Measurements from ENCODE around the gene PAQR5.
"Not testable (repeated sequence)": the region's sequence is repeated elsewhere in the genome, so short reads cannot be mapped to it uniquely, and the experiment has no call there.

PAQR5 gene

DNA sequence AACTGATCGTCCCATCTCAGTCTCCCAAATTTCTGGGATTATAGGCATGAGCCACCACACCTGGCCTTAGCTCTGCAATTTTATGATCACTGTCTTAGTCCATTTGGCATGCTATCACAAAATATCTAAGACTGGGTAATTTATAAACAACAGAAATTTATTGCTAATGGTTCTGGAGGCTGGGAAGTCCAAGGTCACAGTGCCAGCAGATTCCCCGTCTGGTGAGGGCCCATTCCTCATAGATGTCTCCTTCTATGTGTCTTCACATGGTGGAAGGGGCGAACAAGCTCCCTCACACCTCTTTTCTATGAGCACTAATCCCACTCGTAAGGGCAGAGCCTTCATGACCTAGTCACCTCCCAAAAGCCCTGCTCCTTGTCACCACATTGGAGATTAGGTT lies 60.1 kb downstream of the PAQR5 start:
- FAIRE-seq: no peak

- no peak for FAIRE-seq
Measured at GRCh38 chr15:69359722-69360121, 61.0 kb downstream of the PAQR5 start.

DNA sequence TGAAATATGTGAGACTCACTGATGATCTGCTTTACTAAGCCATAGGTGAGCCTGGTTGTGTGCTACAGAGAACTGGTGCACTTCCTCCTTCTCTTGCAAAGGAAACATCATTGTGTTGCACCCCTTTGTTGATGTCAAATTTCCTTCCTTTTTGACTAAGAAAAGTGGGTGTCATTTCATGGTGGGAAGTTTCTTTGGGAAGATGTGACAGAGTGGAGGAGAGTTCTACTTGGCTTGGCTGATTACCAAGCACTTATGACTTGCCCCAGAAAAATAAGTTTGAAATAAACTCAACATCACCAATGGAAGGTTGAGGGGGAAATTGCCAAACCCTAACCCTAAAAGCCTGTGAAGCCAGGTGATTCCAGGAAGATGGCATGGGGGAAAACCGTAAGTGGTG lies 61.9 kb downstream of the PAQR5 start:
- FAIRE-seq: no peak

- no peak for FAIRE-seq
Measured at GRCh38 chr15:69367236-69367635, 68.5 kb downstream of the PAQR5 start.

DNA sequence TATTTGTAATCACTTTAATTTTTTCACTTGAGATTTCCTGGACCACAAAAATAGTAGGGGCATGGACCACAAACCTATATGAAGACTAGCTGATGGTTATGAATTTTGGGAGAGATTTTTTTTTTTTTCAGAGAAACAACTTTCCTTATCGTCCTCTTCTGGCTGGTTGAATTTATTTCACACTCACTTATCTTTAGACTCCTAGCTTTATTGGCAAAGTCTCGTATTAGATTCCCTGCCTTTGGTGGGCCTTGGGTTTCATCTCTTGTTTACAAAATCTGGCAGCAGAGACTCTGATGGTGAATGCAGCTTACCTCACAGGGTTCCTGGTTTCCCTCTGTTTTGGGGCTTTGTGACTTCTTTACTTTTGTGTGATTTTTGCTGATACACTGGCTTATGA lies 70.9 kb downstream of the PAQR5 start:
- no peak for FAIRE-seq

DNA sequence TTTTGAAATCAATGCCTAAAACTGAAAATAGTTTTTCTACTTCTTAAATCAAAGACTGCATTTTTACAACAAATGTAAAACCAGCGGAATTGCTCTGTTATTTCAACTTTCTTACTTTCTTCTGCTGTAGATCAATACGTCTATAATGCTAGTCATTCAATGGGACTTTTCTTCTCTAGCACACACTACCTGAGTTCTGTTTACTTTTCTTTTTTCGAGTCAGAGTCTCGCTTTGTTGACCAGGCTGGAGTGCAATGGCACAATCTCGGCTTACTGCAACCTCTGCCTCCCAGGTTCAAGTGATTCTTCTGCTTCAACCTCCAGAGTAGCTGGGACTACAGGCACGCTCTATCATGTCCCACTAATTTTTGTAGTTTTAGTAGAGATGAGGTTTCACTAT lies 74.7 kb downstream of the PAQR5 start:
- no peak for FAIRE-seq

DNA sequence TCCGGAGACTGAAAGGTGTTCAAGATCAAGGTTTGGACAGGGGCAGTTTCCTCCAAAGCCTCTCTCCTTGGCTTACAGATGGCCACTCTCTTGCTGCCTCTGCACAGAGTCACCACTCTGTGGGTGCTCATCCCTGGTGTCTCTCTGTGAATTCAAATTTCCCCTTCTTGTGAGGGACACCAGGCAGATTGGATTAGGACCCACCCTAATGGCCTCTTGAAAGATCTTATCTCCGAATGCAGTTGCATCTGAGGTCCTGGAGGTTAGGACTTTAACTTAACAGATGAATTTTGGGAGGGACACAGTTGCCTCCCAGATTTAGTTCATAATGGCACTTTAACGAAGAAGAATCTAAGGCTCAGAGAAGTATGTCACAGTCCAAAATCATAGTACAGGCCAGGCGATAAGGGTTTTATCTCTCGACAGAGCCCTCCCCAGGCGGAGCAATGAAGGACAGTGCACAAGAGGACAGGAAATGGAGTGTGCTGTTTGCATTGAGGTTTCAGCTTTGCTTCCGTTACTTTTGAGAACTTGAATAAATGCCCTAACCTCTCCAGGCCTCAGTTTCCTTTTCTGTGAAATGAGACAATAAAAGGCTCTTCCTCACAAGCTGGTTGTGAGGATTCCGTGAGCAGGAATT lies 76.6 kb downstream of the PAQR5 start:
- FAIRE-seq: no peak

DNA sequence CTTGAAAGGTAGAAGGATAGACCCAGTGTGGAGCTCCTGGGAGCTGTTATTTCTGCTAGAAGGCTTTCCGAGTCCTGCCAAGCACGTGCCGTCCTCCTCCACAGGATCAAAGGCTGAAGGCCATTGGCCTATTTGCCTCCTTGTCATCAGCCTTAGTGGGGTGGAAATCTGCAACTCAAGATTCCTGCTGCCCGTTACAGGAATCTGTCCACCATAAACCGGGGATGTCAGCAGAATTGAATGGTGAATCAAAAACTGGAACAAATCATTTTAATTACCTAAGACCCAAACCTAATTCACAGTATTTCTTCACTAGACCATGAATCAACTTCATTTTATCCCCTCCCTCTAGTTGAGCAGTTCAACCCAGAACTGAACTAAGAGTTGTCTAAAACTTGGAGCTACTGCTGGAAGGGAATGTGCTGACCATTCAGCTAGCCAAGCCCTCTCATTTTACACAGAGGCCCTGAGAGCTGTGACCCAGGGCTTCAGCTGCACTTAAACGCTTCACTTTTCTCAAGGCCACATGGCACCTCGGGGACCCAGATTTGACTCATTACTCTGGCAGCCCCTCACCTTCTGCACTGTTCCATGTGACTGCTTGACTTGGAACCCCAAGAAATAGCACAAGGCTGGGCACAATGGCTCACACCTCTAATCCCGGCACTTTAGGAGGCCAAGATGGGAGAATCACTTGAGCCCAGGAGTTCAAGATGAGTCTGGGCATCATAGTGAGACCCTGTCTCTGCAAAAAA lies 78.7 kb downstream of the PAQR5 start:
- no peak for FAIRE-seq

GRCh38 chr15:69380100-69380725 lies 81.5 kb downstream of the PAQR5 start:
- no peak for FAIRE-seq

- no peak for FAIRE-seq
Measured at GRCh38 chr15:69380726-69381105, 82.0 kb downstream of the PAQR5 start.

DNA sequence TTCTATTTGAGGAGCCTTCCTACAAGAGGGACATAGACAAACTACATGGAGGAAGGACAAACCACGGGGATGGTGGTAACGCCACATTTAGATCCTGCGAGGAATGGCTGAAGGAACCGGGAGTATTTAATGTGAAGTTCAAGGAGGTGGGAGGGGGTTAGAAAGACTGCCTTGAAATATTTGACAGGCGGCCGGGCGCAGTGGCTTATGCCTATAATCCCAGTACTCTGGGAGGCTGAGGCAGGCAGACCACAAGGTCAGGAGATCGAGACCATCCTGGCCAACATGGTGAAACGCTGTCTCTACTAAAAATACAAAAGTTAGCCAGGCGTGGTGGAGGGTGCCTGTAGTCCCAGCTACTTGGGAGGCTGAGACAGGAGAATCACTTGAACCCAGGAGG lies 83.5 kb downstream of the PAQR5 start:
- FAIRE-seq: not testable (repeated sequence)

GRCh38 chr15:69384066-69384465 lies 85.4 kb downstream of the PAQR5 start:
- FAIRE-seq: not testable (repeated sequence)

- no peak for FAIRE-seq
Measured at GRCh38 chr15:69384626-69385598, 86.2 kb downstream of the PAQR5 start.

- FAIRE-seq: no peak
Measured at GRCh38 chr15:69385831-69386230, 87.1 kb downstream of the PAQR5 start.

- FAIRE-seq: no peak
Measured at GRCh38 chr15:69386284-69386683, 87.6 kb downstream of the PAQR5 start.

DNA sequence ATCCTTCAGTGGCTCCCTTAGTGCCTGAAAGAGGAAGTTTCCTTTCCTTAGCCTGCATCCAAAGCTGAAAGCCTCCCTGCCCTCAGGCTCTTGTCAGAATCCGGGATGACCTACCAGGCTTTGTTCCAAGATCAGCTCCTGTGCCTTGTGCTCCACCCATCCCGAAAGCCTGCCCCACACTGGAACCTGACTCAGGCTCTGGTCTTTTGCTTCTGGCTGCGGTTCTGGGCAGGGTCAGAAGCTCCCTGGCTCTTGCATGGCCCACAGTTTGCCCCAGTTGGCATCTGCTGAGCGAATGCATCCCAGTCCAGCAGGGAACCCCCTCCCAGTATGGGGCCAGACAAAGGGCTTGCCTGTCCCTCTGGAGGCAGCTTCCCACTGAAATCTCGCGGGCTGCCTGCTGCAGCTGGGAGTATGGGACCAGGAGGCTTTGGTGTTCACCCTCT lies 89.6 kb downstream of the PAQR5 start:
- FAIRE-seq: no peak

DNA sequence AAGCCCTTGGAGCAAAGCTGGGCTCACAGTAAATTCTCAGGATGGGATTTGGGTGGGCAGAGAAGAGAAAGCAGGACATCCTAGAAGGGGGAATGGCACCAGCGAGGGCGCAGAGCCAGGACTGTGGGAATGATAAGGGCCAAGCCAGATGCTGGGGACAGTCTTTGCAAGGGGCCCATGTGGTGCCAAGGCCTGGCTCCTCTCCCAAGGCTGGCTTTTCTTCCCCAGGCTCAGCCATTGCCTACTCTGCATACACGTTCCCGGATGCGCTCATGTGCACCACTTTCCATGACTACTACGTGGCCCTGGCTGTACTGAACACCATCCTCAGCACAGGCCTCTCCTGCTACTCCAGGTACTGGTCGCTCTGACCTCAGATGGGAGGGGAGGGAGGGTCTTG lies 90.7 kb downstream of the PAQR5 start:
- no peak for FAIRE-seq

DNA sequence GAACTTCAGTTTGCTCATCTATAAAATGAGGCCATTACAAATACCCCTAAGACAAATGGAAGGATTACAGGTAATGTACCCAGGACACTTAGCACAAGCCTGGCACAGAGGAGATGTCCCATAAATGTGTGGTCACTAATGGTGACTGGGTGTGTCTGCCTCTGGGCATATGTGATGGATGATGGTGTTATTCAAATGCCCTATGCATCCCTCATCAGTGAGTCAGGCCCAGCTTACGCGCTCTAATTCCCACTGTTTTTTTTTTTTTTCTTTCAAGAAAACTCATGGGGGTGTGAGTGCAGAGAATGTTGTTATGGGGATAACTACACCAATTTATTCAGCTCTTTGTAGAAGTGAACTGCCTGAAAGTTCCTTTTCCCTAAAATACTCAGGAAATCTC lies 91.9 kb downstream of the PAQR5 start:
- FAIRE-seq: no peak

GRCh38 chr15:69391046-69391757 lies 92.5 kb downstream of the PAQR5 start:
- FAIRE-seq: no peak

- no peak for FAIRE-seq
Measured at GRCh38 chr15:69392352-69392751, 93.6 kb downstream of the PAQR5 start.

GRCh38 chr15:69393831-69394491 lies 95.2 kb downstream of the PAQR5 start:
- no peak for FAIRE-seq

Measured in A204.1 (cell line).